ENCODE data around the gene FOXA1. TPM values are rescaled to one million over a fixed set of nuclear protein-coding genes. Genes with fewer than 3 reads are reported as not detected.

Gene FOXA1
- total RNA-seq: not detected in 2 replicates
- long read RNA-seq: 0 reads

GRCh38 chr14:37594971-37595808, at the start of gene FOXA1, which contains the start of gene TTC6:
FOXA1 (minus strand) TSS chr14:37595249; CDS start chr14:37594972, 277 bp downstream.
TTC6 (plus strand) TSS chr14:37595629; CDS start chr14:37622065, 26,436 bp downstream.
- H3K4me3 Mint-ChIP-seq: peak within 1 kb of the TSS; percentile 71
- TF ChIP-seq CTCF (conservative IDR thresholded peaks at IDR 0.05): no peak
- H3K4me1 Mint-ChIP-seq: peaks cover 33% of the 10 kb centered on the region
- DNase-seq (ENCODE audit: low read depth, low spot score): no peak
- no peak within 1 kb of the TSS for H3K27ac Mint-ChIP-seq (ENCODE audit: unreplicated experiment)
- H3K27me3 Mint-ChIP-seq (ENCODE audit: low read depth): peaks cover 96% of the 10 kb centered on the region
- H3K9me3 Mint-ChIP-seq: no peaks in the 10 kb centered on the region
- no peaks in the 10 kb centered on the region for H3K36me3 Mint-ChIP-seq (ENCODE audit: low read depth)

- no peaks in the 10 kb centered on the region for H3K4me1 Mint-ChIP-seq
Observed at GRCh38 chr14:37643701-37644100, 48.7 kb upstream of the FOXA1 start.

GRCh38 chr14:37642125-37642524, 47.1 kb upstream of the FOXA1 start:
- no peaks in the 10 kb centered on the region for H3K36me3 Mint-ChIP-seq (ENCODE audit: low read depth)
- H3K4me3 Mint-ChIP-seq: no peak overlapping the region
- no peaks in the 10 kb centered on the region for H3K27me3 Mint-ChIP-seq (ENCODE audit: low read depth)
- no peak for TF ChIP-seq CTCF (conservative IDR thresholded peaks at IDR 0.05)
- DNase-seq (ENCODE audit: low read depth, low spot score): no peak
- no peaks in the 10 kb centered on the region for H3K4me1 Mint-ChIP-seq
- no peaks in the 10 kb centered on the region for H3K9me3 Mint-ChIP-seq
- no peak overlapping the region for H3K27ac Mint-ChIP-seq (ENCODE audit: unreplicated experiment)

More at GRCh38 chr14:37643701-37644100, 48.7 kb upstream of the FOXA1 start:
- H3K9me3 Mint-ChIP-seq: no peaks in the 10 kb centered on the region
- H3K4me3 Mint-ChIP-seq: no peak overlapping the region
- no peaks in the 10 kb centered on the region for H3K36me3 Mint-ChIP-seq (ENCODE audit: low read depth)
- H3K27me3 Mint-ChIP-seq (ENCODE audit: low read depth): no peaks in the 10 kb centered on the region
- H3K27ac Mint-ChIP-seq (ENCODE audit: unreplicated experiment): no peak overlapping the region
- no peak for DNase-seq (ENCODE audit: low read depth, low spot score)
- no peak for TF ChIP-seq CTCF (conservative IDR thresholded peaks at IDR 0.05)

- no peak for TF ChIP-seq CTCF (conservative IDR thresholded peaks at IDR 0.05)
- no peak for DNase-seq (ENCODE audit: low read depth, low spot score)
- no peak overlapping the region for H3K27ac Mint-ChIP-seq (ENCODE audit: unreplicated experiment)
- no peaks in the 10 kb centered on the region for H3K4me1 Mint-ChIP-seq
- H3K9me3 Mint-ChIP-seq: no peaks in the 10 kb centered on the region
- H3K36me3 Mint-ChIP-seq (ENCODE audit: low read depth): no peaks in the 10 kb centered on the region
- no peak overlapping the region for H3K4me3 Mint-ChIP-seq
- peaks cover 4% of the 10 kb centered on the region for H3K27me3 Mint-ChIP-seq (ENCODE audit: low read depth)
Observed at GRCh38 chr14:37641117-37641516, 46.1 kb upstream of the FOXA1 start.

- H3K36me3 Mint-ChIP-seq (ENCODE audit: low read depth): no peaks in the 10 kb centered on the region
- DNase-seq (ENCODE audit: low read depth, low spot score): no peak
- H3K4me3 Mint-ChIP-seq: no peak overlapping the region
- no peaks in the 10 kb centered on the region for H3K9me3 Mint-ChIP-seq
- TF ChIP-seq CTCF (conservative IDR thresholded peaks at IDR 0.05): no peak
- no peak overlapping the region for H3K27ac Mint-ChIP-seq (ENCODE audit: unreplicated experiment)
- H3K27me3 Mint-ChIP-seq (ENCODE audit: low read depth): peaks cover 14% of the 10 kb centered on the region
- H3K4me1 Mint-ChIP-seq: no peaks in the 10 kb centered on the region
Observed at GRCh38 chr14:37638599-37638998, 43.5 kb upstream of the FOXA1 start.

All from neural crest cell (in vitro differentiated cells).